HEK293T (cell line): Measurements from ENCODE around the gene CRYGS.
"Not testable (repeated sequence)": the region's sequence is repeated elsewhere in the genome, so short reads cannot be mapped to it uniquely, and the experiment has no call there.

ENCODE experiments used
- CTCF ChIA-PET: fragments of 350-600 bp; formaldehyde crosslinking; extraction: SDS; loops from one replicate; lab custom pipeline; 2021; ENCODE audit warnings: antibody characterized with exemption, inconsistent platforms; lab: Yijun Ruan, JAX
- POLR2A ChIA-PET: fragments of 350-600 bp; formaldehyde crosslinking; extraction: SDS; loops from one replicate; lab custom pipeline; 2020; ENCODE audit warnings: antibody characterized with exemption, inconsistent platforms; lab: Yijun Ruan, JAX
- DNase-seq: peaks from one replicate; pipeline ENCODE4 v3.0.0; 2012; ENCODE audit warnings: mixed read lengths; ENCODE audit errors: extremely low spot score
- ARNT ChIP-seq: fragments of 450-650 bp; IDR thresholded peaks from 2 replicates; pipeline ENCODE4 v1.6.1; 2017; ENCODE audit warnings: mild to moderate bottlenecking
- BHLHE40 ChIP-seq: fragments of 450-650 bp; IDR thresholded peaks from 2 replicates; pipeline ENCODE4 v1.6.1; 2016; ENCODE audit warnings: mild to moderate bottlenecking, moderate library complexity, borderline replicate concordance
- CTBP1 ChIP-seq: fragments of 450-650 bp; IDR thresholded peaks from 2 replicates; pipeline ENCODE4 v1.6.1; 2016; ENCODE audit warnings: borderline replicate concordance
- ELF4 ChIP-seq: fragments of 450-650 bp; IDR thresholded peaks from 2 replicates; pipeline ENCODE4 v1.6.1; 2017; ENCODE audit warnings: antibody characterized with exemption
- FOXA1 ChIP-seq: fragments of 450-650 bp; IDR thresholded peaks from 2 replicates; pipeline ENCODE4 v1.6.1; 2016; ENCODE audit warnings: mild to moderate bottlenecking
- FOXK2 ChIP-seq: fragments of 450-650 bp; IDR thresholded peaks from 2 replicates; pipeline ENCODE4 v1.6.1; 2016; ENCODE audit warnings: mild to moderate bottlenecking
- FOXM1 ChIP-seq: fragments of 450-650 bp; IDR thresholded peaks from 2 replicates; pipeline ENCODE4 v1.6.1; 2017; ENCODE audit warnings: mild to moderate bottlenecking, borderline replicate concordance
- HDGF ChIP-seq: fragments of 450-650 bp; IDR thresholded peaks from 2 replicates; pipeline ENCODE4 v1.6.1; 2017; ENCODE audit warnings: antibody characterized with exemption, borderline replicate concordance
- L3MBTL2 ChIP-seq: fragments of 450-650 bp; conservative IDR thresholded peaks from 2 replicates; pipeline ENCODE4 v1.6.1; 2016; ENCODE audit warnings: mild to moderate bottlenecking
- LEF1 ChIP-seq: fragments of 450-650 bp; IDR thresholded peaks from 2 replicates; pipeline ENCODE4 v1.6.1; 2017; ENCODE audit warnings: mild to moderate bottlenecking, borderline replicate concordance
- NFRKB ChIP-seq: fragments of 450-650 bp; IDR thresholded peaks from 2 replicates; pipeline ENCODE4 v1.6.1; 2016; ENCODE audit warnings: mild to moderate bottlenecking, moderate library complexity
- SP1 ChIP-seq: fragments of 450-650 bp; IDR thresholded peaks from 2 replicates; pipeline ENCODE4 v1.6.1; 2017
- SUZ12 ChIP-seq: fragments of 450-650 bp; IDR thresholded peaks from 2 replicates; pipeline ENCODE4 v1.6.1; 2016; ENCODE audit warnings: mild to moderate bottlenecking
- TARDBP ChIP-seq: fragments of 450-650 bp; IDR thresholded peaks from 2 replicates; pipeline ENCODE4 v1.6.1; 2016
- ZNF384 ChIP-seq: fragments of 450-650 bp; IDR thresholded peaks from 2 replicates; pipeline ENCODE4 v1.6.1; 2016
- TF ChIP-seq, protein P1 (sequence below): fragments of 450-650 bp; IDR thresholded peaks from 2 replicates; pipeline ENCODE4 v1.6.1; 2016

Gene CRYGS

DNA sequence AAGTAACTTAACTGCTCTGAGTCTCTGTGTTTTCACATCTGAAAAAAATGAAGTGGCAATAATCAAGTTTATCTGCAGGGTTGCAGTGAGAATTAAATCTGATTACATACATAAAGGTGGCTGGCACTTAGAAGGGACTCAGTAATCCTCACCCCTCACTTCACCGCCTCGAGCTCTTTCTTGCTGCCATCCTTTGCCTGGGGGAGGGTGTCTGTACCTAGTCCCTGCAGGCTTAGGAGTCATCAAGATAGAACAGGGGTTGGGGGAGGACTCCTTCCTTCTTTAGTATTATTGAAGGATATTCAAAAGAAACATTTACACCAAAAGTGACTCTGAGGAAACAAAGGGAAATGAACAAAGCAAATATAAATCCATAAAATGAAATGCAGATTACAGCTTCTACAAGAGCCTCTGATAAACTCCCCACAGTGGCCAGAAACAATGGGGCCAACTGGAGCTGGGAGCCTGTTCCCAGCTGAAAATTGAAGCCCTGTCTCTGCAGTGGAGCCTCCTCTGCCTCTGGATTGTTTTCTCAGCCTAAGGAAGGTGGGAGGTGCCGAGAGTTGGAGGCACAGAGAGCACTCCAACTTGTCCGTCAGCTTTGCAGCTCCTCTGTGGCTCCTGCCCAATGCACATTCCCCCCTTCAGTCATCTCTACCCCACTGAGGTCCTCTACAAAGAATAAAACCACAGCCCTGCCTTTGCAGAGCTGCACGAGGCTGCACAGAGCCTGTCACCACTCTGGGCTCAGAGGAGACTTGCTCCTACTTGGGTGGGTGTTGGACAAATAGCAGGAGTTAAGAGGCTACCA is 41.8 kb downstream of the CRYGS start:
- CTCF ChIA-PET = no interaction called here
- no peak for DNase-seq
- POLR2A ChIA-PET = no interaction called here
- no peak for TF ChIP-seq FOXA1
- TF ChIP-seq, protein P1, sequence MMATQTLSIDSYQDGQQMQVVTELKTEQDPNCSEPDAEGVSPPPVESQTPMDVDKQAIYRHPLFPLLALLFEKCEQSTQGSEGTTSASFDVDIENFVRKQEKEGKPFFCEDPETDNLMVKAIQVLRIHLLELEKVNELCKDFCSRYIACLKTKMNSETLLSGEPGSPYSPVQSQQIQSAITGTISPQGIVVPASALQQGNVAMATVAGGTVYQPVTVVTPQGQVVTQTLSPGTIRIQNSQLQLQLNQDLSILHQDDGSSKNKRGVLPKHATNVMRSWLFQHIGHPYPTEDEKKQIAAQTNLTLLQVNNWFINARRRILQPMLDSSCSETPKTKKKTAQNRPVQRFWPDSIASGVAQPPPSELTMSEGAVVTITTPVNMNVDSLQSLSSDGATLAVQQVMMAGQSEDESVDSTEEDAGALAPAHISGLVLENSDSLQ = no peak
- no peak for TF ChIP-seq L3MBTL2
- TF ChIP-seq ELF4 = no peak
- no peak for TF ChIP-seq BHLHE40
- no peak for TF ChIP-seq FOXM1
- TF ChIP-seq NFRKB = no peak
- no peak for TF ChIP-seq ARNT
- TF ChIP-seq TARDBP = no peak
- no peak for TF ChIP-seq FOXK2
- TF ChIP-seq HDGF = no peak
- TF ChIP-seq ZNF384 = no peak

DNA sequence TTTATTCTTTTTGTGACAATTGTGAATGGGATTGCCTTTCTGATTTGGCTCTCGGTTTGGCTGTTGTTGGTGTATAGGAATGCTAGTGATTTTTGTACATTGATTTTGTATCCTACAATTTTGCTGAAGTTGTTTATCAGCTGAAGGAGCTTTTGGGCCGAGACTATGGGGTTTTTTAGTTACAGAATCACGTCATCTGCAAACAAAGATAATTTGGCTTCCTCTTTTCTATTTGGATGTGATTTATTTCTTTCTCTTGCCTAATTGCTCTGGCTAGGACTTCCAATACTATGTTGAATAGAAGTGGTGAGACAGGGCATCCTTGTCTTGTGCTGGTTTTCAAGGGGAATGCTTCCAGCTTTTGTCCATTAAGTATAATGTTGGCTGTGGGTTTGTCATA is 44.2 kb downstream of the CRYGS start:
- CTCF ChIA-PET, POLR2A ChIA-PET, DNase-seq: not testable (repeated sequence)

DNA sequence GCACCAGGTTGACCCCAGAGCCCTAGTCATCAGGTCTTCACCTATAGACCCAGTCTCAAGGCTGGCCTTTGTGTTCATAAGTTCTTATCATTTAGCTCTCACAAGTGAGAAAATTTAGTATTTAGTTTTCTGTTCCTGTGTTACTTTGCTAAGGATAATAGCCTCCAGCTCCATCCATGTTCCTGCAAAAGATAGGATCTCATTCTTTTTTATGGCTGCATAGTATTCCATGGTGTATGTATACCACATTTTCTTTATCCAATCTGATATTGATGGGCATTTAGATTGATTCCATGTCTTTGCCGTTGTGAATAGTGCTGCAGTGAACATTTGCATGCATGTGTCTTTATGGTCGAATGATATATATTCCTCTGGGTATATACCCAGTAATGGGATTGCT is 46.2 kb downstream of the CRYGS start:
- POLR2A ChIA-PET, DNase-seq, CTCF ChIA-PET: not testable (repeated sequence)

DNA sequence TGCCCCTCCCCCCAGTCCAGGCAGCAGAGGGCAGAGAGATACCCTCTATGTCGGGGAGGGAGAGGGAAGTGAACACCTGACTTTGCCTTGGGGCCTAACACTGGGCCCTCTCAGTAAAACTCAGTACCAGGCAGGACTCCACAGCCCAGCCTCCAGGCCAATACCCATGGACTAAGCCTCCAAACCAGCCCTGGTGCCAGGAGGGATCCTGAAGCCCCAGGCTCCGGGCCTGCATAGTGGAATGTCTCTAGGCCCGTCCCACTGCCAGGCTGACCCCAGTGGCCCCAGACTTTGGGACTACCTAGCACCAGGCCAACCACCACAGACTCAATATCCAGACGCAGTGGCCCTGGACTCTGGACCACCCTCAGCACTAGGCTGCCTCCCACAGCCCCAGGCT is 46.6 kb downstream of the CRYGS start:
- no peak for DNase-seq
- TF ChIP-seq SUZ12 (no peak), SP1 (no peak), L3MBTL2 (no peak), ZNF384 (no peak), HDGF (no peak), FOXA1 (no peak), ELF4 (no peak), TARDBP (no peak), BHLHE40 (no peak), ARNT (no peak), CTBP1 (no peak), NFRKB (no peak), FOXK2 (no peak), LEF1 (no peak)
- TF ChIP-seq, protein P1 = no peak
- ChIA-PET CTCF (no interaction called here), POLR2A (no interaction called here)

DNA sequence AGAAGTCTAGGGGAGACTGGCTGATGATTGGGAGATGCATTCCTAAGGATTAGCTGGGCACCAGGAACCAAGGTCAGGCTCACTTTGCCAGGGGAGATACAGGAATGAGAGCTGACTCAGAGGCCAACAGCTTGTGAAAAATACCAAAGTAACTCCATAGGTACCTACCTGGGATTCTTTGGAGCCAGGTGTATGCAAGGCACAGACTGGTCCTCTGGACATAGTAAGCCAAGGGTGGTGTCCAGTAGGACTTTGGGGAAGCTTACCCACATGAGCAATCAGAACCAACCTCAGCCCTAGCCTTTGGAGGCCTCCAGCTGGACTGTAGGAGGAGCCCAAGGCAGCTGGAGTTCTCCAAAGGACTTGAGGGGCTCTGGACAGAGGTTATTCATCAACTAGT is 47.5 kb downstream of the CRYGS start:
- TF ChIP-seq FOXK2 = no peak
- TF ChIP-seq ZNF384 = no peak
- no peak for TF ChIP-seq ARNT
- TF ChIP-seq BHLHE40 = no peak
- no peak for TF ChIP-seq FOXA1
- no peak for TF ChIP-seq ELF4
- TF ChIP-seq CTBP1 = no peak
- no peak for TF ChIP-seq LEF1
- TF ChIP-seq HDGF = no peak
- TF ChIP-seq, protein P1 = no peak
- TF ChIP-seq L3MBTL2 = no peak
- no peak for TF ChIP-seq SP1
- no peak for TF ChIP-seq FOXM1
- no peak for TF ChIP-seq NFRKB
- no peak for TF ChIP-seq TARDBP
- no peak for TF ChIP-seq SUZ12
- DNase-seq = no peak
- CTCF ChIA-PET = no interaction called here
- POLR2A ChIA-PET = no interaction called here

DNA sequence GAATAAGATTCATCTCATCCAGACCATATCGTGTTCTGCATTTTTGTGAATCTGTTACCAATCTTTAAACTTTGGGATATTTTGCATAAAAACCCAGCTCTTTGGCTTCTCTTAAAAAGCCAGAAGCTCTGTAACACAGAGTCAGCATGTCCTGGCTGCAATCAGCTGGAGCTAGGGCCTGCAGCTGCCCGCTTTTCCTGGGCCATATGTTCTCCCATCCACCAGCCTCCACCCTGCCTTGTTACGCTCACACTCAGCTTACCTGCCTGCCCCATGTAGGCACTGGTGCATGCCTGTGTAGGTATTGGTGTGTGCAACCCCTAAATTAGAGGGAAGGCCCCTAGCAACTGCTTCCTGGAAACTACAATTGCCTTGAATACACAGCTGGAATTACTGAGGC is 48.2 kb downstream of the CRYGS start:
- CTCF ChIA-PET = no interaction called here

More for the DNA sequence above, 48.2 kb downstream of the CRYGS start:
- POLR2A ChIA-PET = no interaction called here
- TF ChIP-seq ARNT (no peak), FOXM1 (no peak), LEF1 (no peak), NFRKB (no peak), L3MBTL2 (no peak), FOXA1 (no peak), SUZ12 (no peak), BHLHE40 (no peak), HDGF (no peak), TARDBP (no peak), ZNF384 (no peak), SP1 (no peak)
- DNase-seq = no peak
